Astrocyte of the hippocampus (primary cell): ENCODE measurements around the gene CR2.
A peak's percentile ranks its signal among the peaks of the same experiment; 100 is the strongest.
"Not testable (repeated sequence)": the region's sequence is repeated elsewhere in the genome, so short reads cannot be mapped to it uniquely, and the experiment has no call there.

Experiments used
- DNase-seq: peaks from one replicate; pipeline ENCODE4 v3.0.0; 2011; ENCODE audit warnings: low read depth, low spot score

The CR2 gene

GRCh38 chr1:207454046-207454964, at the start of gene CR2:
CR2 (plus strand) TSS chr1:207454328; CDS start chr1:207454419, 91 bp downstream.
- peak; percentile 28 for DNase-seq

GRCh38 chr1:207404849-207405525, 49.1 kb upstream of the CR2 start:
- peak; percentile 72 for DNase-seq

DNA sequence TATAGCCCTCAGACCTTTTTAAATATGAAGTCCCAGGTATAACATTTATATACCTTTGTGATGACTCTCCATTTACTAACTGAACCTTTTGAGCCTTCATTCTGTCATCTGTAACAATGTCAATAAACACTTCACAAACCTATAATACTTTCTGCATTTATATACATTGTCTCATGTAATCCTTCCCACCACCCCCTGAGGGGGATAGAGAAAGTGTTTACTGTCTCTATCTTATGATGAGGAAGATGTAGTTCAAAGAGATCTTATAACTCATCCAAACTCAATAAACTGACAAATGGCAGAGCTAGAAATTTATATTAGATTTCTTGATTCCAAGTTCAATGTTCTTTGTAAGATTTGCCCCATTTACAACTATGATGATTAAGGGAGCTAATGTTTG, 48.3 kb upstream of the CR2 start:
- DNase-seq = no peak

- no peak for DNase-seq
These were observed 46.4 kb upstream of the CR2 start for GRCh38 chr1:207407655-207408260.

- no peak for DNase-seq
These were observed 41.3 kb upstream of the CR2 start for GRCh38 chr1:207412845-207413244.

DNA sequence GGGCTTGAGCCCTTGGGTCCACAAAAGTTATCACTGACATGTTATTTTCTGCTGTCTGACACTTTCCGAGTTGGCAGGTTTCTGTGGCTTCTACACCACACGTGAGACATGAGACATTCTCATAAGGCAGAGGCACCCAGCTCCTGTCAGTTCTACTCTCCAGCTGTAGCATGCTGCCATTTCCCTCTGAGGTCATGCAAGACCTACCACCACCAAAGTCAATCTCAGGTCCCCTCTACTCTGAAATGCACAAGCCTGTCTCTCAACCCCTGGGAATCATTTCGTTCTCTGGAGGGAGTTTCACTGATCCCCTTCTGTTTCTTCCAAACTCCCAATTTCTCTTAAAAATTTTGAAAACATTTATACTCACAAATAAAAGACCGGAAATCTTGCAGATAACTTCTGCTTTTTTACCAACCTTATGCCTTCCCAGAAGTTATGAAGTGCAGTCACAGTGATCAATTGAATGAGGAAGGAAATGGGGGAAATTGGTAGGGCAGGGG, 39.5 kb upstream of the CR2 start:
- no peak for DNase-seq

GRCh38 chr1:207417076-207417475, 37.1 kb upstream of the CR2 start:
- no peak for DNase-seq

- DNase-seq = no peak
These were observed 35.8 kb upstream of the CR2 start for GRCh38 chr1:207418351-207418750.

GRCh38 chr1:207420109-207420508, 34.0 kb upstream of the CR2 start:
- no peak for DNase-seq

- DNase-seq = no peak
These were observed 33.0 kb upstream of the CR2 start for GRCh38 chr1:207421078-207421477.

DNA sequence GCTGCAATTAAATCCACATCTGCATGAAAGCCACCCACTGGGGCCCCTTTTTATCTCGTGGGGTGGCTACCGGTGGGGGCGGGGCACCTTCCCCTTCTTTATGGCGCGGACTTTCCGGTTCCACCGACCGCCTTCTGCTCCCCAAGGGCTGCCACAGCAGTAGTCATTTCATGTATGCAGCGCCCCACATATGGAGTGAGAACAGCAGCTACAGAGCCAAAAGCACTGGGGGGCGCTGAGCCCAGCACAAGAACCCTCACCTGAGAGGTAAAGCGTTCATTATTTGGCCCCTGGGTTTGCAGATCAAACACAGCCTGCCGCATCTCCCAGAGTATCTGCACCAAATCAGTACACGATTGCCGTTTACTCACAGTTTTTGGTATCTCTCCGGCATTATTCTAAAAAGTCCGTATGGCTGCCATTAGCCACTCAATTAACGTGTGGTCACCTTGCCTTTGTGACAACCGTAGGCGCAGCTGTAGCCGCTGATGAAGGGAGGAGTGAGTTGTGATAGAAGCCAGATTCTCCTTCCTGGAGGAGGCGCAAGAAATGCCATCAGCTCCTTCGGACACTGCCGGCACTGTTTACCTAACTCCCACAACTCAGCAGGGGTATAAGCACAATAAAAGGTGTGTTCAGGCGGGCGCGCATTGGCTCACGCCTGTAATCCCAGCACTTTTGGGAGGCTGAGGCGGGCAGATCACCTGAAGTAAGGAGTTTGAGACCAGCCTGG, 30.4 kb upstream of the CR2 start:
- DNase-seq = no peak

- DNase-seq = no peak
These were observed 29.5 kb upstream of the CR2 start for GRCh38 chr1:207424570-207425131.

DNA sequence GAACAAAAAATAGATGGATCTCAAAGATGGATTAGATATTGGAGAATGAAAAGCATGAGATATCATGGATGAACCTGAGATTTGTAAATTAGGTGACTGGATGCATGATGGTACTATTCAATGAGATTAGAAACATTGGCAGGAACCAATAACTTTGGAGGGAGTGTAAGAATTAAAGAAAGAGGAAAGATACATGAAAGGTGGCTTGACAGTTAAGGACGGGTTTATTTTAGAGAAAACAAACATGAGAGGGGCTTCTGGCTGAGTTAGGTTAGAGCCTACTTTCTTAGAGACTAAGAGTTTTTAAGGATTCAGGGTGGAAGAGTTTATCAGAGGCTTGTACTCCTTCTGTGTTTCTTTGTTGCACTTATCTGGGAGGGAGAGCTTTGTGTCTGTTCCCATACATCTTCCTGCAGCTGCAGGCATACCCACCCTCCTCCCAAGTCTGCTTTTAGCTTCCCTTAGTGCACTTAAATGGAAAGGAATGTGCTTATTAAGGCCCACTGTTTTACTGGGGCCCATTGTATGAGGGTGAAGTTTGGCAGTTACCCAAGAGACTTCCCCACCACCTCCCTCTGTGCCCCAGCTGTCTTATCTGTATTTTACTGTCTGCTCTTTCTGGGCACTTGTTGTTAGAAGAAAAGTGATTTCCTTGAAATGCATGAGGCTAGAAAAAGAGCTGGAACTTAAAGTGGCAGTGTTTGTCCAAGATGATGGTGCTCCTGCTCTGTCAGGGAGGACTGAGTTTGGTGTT, 26.1 kb upstream of the CR2 start:
- no peak for DNase-seq

GRCh38 chr1:207428783-207429182, 25.3 kb upstream of the CR2 start:
- no peak for DNase-seq

- DNase-seq = no peak
These were observed 24.2 kb upstream of the CR2 start for GRCh38 chr1:207429963-207430362.

GRCh38 chr1:207430602-207431001, 23.5 kb upstream of the CR2 start:
- no peak for DNase-seq

DNA sequence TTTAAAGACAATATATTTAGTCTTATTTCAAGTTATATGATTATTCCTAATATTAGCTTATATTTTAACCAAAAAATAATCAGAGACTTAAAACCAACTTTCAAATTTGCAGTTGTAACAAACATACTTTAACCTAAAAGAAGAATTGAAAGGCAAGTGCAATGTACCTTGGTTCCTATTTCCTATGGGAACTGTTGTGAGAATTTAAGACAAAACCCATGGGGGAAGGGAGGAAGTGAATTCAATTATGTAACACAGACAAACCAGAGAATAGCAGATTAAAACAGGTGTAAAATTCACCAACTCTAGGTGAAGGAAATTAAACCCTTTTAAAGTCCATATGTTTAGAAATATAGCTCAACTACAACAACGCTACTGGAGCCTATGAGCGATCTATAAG, 22.6 kb upstream of the CR2 start:
- DNase-seq = no peak

DNA sequence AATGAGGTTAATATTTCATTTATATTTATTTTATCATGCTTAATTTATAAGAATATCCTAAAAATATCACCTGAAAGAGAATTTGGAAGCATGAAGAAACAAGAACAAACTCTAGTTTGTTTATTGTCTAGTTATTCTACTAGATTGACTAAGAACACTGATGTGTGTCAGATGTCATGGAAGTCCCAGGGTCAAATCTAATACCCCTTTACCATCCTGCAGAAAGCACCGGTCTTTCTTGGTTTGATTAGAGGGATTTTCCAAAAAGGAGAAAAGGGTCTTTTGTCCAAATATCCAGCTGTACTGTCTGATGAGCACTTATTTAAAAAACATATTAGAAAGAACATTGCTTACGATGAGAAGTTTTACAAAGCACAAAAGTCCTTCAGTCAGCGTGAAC, 20.7 kb upstream of the CR2 start:
- DNase-seq = no peak

DNA sequence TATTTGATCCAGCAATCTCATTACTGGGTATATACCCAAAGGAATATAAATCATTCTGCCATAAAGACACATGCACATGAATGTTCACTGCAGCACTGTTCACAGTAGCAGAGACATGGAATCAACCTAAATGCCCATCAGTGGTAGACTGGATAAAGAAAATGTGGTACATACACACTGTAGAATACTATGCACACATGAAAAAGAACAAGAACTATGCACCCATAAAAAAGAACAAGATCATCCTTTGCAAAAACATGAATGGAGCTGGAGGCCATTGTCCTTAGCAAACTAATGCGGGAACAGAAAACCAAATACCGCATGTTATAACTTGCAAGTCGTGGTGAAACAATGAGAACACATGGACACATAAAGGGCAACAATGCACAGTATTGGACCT, 17.4 kb upstream of the CR2 start:
- DNase-seq = not testable (repeated sequence)

- DNase-seq = no peak
These were observed 13.5 kb upstream of the CR2 start for GRCh38 chr1:207440626-207441025.
